ENCODE data around the gene SCD5.

DNA sequence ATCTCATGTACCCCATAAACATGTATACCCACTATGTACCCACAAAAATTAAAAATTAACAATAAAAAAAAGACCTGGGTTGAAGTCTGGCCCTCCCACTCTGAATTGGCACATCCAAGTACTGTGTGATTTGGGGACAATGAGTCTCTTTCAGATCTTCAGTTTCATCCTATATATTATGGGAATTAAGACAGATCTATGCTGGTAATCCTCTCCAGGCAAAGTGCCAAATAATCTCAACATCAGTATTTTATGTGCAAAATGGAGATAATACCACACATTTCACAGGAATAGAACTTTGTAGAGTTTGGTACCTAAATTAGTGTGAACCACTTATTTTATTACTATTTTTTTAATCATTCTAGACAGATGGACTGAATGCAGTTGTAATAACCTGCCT, 11.0 kb upstream of the SCD5 start:
- TF ChIP-seq MAFK (IDR thresholded peaks at IDR 0.05; ENCODE audit: low read depth, low read length) (no peak), RFX5 (IDR thresholded peaks at IDR 0.05; ENCODE audit: low read depth, low read length) (no peak), POLR2A (IDR thresholded peaks at IDR 0.05; ENCODE audit: low read depth, low read length) (no peak), BHLHE40 (IDR thresholded peaks at IDR 0.05; ENCODE audit: low read depth, low read length) (no peak)

All from IMR-90 (cell line).